Type B pancreatic cell (in vitro differentiated cells): Measurements from ENCODE around the gene MYOCD. TPM values are rescaled to one million over a fixed set of nuclear protein-coding genes. Genes with fewer than 3 reads are reported as not detected.

Source experiments
- DNase-seq: peaks from one replicate; pipeline ENCODE4 v3.0.0; 2021; ENCODE audit warnings: mixed read lengths; ENCODE audit not compliant: unreplicated experiment; ENCODE audit errors: extremely low spot score
- H3K27ac Mint-ChIP-seq: 2 replicates; pipeline ENCODE4 v1.8.0; 2021; ENCODE audit warnings: mild to moderate bottlenecking, mixed read lengths
- H3K27me3 Mint-ChIP-seq: 2 replicates; pipeline ENCODE4 v1.8.0; 2021; ENCODE audit warnings: mixed read lengths
- H3K36me3 Mint-ChIP-seq: 2 replicates; pipeline ENCODE4 v1.8.0; 2021; ENCODE audit warnings: mixed read lengths
- H3K4me1 Mint-ChIP-seq: one replicate; pipeline ENCODE4 v1.8.0; 2021; ENCODE audit warnings: mixed read lengths; ENCODE audit not compliant: unreplicated experiment
- H3K4me3 Mint-ChIP-seq: 2 replicates; pipeline ENCODE4 v1.8.0; 2021; ENCODE audit warnings: mild to moderate bottlenecking, mixed read lengths
- H3K9me3 Mint-ChIP-seq: 2 replicates; pipeline ENCODE4 v1.8.0; 2021; ENCODE audit warnings: mixed read lengths
- CTCF ChIP-seq: fragments of 200-600 bp; sonication (generic); conservative IDR thresholded peaks from 2 replicates; pipeline ENCODE4 v1.5.0; 2021; ENCODE audit warnings: antibody characterized with exemption, mild to moderate bottlenecking
- total RNA-seq: library from RNA; stranded (reverse); gene quantifications from 2 replicates; pipeline ENCODE4 v1.2.1, GENCODE V29; 2021; ENCODE audit warnings: low replicate concordance

Gene MYOCD
- total RNA-seq, 1 donor from 2014 or later: 0.31 TPM

- Mint-ChIP-seq H3K27me3 (peaks cover 33% of the 10 kb centered on the region), H3K4me1 (no peaks in the 10 kb centered on the region), H3K36me3 (no peaks in the 10 kb centered on the region), H3K4me3 (no peak overlapping the region), H3K27ac (no peak overlapping the region), H3K9me3 (no peaks in the 10 kb centered on the region)
- no peak for DNase-seq
- TF ChIP-seq CTCF: no peak
These were observed 27.7 kb upstream of the MYOCD start for GRCh38 chr17:12637745-12638651.

GRCh38 chr17:12640364-12640763, 25.3 kb upstream of the MYOCD start:
- H3K27me3 Mint-ChIP-seq: peaks cover 22% of the 10 kb centered on the region
- no peak for DNase-seq
- TF ChIP-seq CTCF: no peak
- no peaks in the 10 kb centered on the region for H3K9me3 Mint-ChIP-seq
- H3K27ac Mint-ChIP-seq: no peak overlapping the region
- no peak overlapping the region for H3K4me3 Mint-ChIP-seq
- no peaks in the 10 kb centered on the region for H3K4me1 Mint-ChIP-seq
- no peaks in the 10 kb centered on the region for H3K36me3 Mint-ChIP-seq

GRCh38 chr17:12641084-12641483, 24.6 kb upstream of the MYOCD start:
- DNase-seq: no peak
- Mint-ChIP-seq H3K9me3 (no peaks in the 10 kb centered on the region), H3K27me3 (peaks cover 14% of the 10 kb centered on the region), H3K36me3 (no peaks in the 10 kb centered on the region), H3K27ac (no peak overlapping the region), H3K4me3 (no peak overlapping the region), H3K4me1 (no peaks in the 10 kb centered on the region)
- TF ChIP-seq CTCF: no peak

GRCh38 chr17:12642034-12642433, 23.7 kb upstream of the MYOCD start:
- H3K36me3 Mint-ChIP-seq: no peaks in the 10 kb centered on the region
- H3K27me3 Mint-ChIP-seq: peaks cover 6% of the 10 kb centered on the region
- TF ChIP-seq CTCF: no peak
- no peaks in the 10 kb centered on the region for H3K4me1 Mint-ChIP-seq
- H3K27ac Mint-ChIP-seq: no peak overlapping the region
- H3K4me3 Mint-ChIP-seq: no peak overlapping the region
- DNase-seq: no peak
- no peaks in the 10 kb centered on the region for H3K9me3 Mint-ChIP-seq

GRCh38 chr17:12643822-12644221, 21.9 kb upstream of the MYOCD start:
- no peak for TF ChIP-seq CTCF
- H3K4me1 Mint-ChIP-seq: no peaks in the 10 kb centered on the region
- no peak for DNase-seq
- H3K4me3 Mint-ChIP-seq: no peak overlapping the region
- no peaks in the 10 kb centered on the region for H3K36me3 Mint-ChIP-seq
- no peaks in the 10 kb centered on the region for H3K9me3 Mint-ChIP-seq
- H3K27me3 Mint-ChIP-seq: peaks cover 3% of the 10 kb centered on the region
- H3K27ac Mint-ChIP-seq: no peak overlapping the region
